Body of pancreas (tissue), 4 donors: ENCODE measurements around the gene BIK.

ENCODE experiments used
- POLR2A ChIP-seq, 3 donors: fragments of 450-650 bp; IDR thresholded peaks; one replicate each; pipeline ENCODE4 v1.6.1; 2016; ENCODE audit warnings: antibody characterized with exemption in 3 of 3, mild to moderate bottlenecking in 2 of 3
- TF ChIP-seq, protein P1 (sequence below), 7 experiments: fragments of 450-650 bp in 4 of 7; fragments of 200-600 bp in 3 of 7; sonication (generic) in 3 of 7; IDR thresholded peaks; one replicate each; pipeline ENCODE4 v1.5.1; 2016 to 2019; ENCODE audit warnings: antibody characterized with exemption in 7 of 7

DNA sequence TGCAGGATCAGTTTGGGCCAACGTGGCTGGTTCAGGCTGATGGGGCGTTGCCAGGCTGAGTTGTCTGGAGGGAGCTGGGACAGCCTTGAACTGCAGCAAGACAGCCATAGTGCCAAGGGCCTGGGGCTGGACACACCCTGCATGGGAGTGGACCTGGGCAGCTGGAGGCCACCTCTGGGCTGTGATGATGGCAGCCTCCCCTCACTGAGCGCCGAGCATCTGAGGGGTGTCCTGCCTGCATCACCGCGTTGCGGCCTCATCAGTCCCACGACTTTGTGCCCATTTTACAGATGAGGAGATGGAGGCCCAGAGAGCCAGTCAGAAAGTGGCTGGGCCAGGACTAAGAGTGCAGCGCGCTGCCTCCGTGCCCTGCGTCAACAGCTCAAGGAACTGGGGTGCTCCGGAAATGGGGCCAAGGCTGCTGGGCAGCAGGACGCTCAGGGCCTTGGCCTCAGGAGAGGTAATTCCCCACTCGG is 40.2 kb downstream of the BIK start:
- no peak for TF ChIP-seq POLR2A (IDR thresholded peaks at IDR 0.05)
- TF ChIP-seq, protein P1, sequence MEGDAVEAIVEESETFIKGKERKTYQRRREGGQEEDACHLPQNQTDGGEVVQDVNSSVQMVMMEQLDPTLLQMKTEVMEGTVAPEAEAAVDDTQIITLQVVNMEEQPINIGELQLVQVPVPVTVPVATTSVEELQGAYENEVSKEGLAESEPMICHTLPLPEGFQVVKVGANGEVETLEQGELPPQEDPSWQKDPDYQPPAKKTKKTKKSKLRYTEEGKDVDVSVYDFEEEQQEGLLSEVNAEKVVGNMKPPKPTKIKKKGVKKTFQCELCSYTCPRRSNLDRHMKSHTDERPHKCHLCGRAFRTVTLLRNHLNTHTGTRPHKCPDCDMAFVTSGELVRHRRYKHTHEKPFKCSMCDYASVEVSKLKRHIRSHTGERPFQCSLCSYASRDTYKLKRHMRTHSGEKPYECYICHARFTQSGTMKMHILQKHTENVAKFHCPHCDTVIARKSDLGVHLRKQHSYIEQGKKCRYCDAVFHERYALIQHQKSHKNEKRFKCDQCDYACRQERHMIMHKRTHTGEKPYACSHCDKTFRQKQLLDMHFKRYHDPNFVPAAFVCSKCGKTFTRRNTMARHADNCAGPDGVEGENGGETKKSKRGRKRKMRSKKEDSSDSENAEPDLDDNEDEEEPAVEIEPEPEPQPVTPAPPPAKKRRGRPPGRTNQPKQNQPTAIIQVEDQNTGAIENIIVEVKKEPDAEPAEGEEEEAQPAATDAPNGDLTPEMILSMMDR (IDR thresholded peaks at IDR 0.05), result no peak
